GM23248 (cell line): ENCODE data around the gene CADPS.

Experiments
- EZH2 ChIP-seq: fragments of 200-600 bp; sonication (generic); IDR thresholded peaks from 2 replicates; pipeline ENCODE4 v1.6.1; 2018; ENCODE audit warnings: antibody characterized with exemption, mild to moderate bottlenecking; ENCODE audit not compliant: insufficient read depth, poor library complexity, severe bottlenecking
- EZH2phosphoT487 ChIP-seq: fragments of 200-600 bp; sonication (generic); IDR thresholded peaks from 2 replicates; pipeline ENCODE4 v1.6.1; 2018; ENCODE audit warnings: antibody characterized with exemption, moderate library complexity, mild to moderate bottlenecking, low read depth; ENCODE audit not compliant: insufficient read depth

GRCh38 chr3:62611541-62612240 lies 263.5 kb downstream of the CADPS start:
- no peak for TF ChIP-seq EZH2
- no peak for TF ChIP-seq EZH2phosphoT487
